Stimulated activated naive CD4-positive, alpha-beta T cell treated with Interleukin-2 at 50 U/mL for 16 hours (primary cell): ENCODE data around the gene PLEKHA7.
"Not testable (repeated sequence)": the region's sequence is repeated elsewhere in the genome, so short reads cannot be mapped to it uniquely, and the experiment has no call there.

Source experiments
- DNase-seq: peaks from one replicate; lab custom pipeline; 2025; lab: John Stamatoyannopoulos, UW

Gene PLEKHA7, protein sequence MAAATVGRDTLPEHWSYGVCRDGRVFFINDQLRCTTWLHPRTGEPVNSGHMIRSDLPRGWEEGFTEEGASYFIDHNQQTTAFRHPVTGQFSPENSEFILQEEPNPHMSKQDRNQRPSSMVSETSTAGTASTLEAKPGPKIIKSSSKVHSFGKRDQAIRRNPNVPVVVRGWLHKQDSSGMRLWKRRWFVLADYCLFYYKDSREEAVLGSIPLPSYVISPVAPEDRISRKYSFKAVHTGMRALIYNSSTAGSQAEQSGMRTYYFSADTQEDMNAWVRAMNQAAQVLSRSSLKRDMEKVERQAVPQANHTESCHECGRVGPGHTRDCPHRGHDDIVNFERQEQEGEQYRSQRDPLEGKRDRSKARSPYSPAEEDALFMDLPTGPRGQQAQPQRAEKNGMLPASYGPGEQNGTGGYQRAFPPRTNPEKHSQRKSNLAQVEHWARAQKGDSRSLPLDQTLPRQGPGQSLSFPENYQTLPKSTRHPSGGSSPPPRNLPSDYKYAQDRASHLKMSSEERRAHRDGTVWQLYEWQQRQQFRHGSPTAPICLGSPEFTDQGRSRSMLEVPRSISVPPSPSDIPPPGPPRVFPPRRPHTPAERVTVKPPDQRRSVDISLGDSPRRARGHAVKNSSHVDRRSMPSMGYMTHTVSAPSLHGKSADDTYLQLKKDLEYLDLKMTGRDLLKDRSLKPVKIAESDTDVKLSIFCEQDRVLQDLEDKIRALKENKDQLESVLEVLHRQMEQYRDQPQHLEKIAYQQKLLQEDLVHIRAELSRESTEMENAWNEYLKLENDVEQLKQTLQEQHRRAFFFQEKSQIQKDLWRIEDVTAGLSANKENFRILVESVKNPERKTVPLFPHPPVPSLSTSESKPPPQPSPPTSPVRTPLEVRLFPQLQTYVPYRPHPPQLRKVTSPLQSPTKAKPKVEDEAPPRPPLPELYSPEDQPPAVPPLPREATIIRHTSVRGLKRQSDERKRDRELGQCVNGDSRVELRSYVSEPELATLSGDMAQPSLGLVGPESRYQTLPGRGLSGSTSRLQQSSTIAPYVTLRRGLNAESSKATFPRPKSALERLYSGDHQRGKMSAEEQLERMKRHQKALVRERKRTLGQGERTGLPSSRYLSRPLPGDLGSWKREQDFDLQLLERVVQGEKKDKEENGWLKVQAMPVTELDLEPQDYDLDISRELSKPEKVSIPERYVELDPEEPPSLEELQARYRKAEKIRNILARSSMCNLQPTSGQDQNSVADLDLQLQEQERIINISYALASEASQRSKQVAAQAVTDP

DNA sequence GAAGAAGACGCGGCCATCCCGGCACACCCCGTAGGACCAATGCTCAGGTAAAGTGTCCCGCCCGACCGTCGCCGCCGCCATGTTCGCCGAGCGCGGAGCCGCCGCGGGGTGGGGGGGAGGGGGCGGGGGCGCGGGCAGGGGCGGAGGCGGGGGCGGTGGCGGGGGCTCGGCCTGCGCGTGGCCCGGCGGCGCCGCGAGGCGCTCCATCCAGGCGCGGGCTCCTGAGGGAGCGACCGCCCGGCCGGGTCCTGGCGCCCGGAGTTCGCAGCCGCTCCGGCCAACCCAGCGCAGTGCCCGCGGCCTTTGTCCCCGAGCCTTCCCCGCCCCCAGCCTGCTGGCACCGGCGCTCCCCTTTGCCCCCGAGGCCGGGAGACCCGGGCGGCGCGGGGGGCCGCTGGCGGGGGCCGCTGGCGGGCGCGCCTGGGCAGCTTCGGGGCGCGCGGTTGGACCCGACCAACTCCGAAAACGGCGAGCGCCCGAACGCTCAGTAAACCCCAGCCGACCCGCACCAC, at the start of gene PLEKHA7:
PLEKHA7 (minus strand) TSS at position 94 of the 512 bp plus-strand sequence; CDS start at position 81, 13 bp downstream.
- peak; percentile 12 for DNase-seq

DNA sequence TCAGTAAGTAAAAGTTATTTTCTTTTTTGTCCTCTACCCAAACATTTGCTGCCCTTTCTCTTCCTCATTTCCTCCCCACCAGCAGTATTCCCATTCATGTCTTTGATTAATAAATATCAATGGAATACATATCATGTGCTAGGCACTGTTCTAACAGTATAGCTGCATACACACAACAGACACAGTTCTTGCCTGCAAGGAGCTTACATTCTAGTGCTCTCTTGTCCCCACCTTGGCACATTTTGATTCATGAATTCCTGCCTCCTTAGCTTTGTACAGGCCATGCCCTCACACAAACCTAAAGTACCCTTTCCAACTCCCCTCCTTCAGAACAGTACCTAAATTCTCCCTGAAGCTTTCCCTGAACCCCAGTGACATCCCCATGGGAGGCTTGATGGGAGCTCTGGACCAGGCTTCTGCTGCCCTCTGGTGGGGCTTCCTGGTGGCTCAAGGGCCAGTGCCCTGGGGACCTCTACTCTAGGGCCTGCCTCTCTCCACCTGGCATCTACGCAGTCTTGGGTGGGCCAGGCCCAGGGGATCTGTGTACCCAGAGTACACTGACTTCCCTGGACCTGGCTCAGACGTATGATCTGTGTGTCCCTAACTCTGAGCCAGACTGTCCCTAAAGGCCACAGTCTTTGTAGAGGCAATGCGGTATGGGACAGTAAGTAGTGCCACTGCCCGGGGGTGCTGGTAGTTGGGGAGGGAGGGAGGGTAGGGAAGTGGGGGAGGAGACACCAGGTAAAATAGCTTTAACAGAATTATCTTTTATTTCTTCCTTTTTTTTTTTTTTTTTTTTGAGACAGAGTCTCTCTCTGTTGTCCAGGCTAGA, 49.2 kb upstream of the PLEKHA7 start:
- peak; percentile 36 for DNase-seq

DNA sequence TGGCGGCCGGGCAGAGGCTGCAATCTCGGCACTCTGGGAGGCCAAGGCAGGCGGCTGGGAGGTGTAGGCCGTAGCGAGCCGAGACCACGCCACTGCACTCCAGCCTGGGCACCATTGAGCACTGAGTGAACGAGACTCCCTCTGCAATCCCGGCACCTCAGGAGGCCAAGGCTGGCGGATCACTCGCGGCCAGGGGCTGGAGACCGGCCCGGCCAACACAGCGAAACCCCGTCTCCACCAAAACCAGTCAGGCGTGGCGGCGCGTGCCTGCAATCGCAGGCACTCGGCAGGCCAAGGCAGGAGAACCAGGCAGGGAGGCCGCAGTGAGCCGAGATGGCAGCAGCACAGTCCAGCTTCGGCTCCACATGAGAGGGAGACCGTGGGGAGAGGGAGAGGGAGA, 36.9 kb upstream of the PLEKHA7 start:
- not testable (repeated sequence) for DNase-seq

DNA sequence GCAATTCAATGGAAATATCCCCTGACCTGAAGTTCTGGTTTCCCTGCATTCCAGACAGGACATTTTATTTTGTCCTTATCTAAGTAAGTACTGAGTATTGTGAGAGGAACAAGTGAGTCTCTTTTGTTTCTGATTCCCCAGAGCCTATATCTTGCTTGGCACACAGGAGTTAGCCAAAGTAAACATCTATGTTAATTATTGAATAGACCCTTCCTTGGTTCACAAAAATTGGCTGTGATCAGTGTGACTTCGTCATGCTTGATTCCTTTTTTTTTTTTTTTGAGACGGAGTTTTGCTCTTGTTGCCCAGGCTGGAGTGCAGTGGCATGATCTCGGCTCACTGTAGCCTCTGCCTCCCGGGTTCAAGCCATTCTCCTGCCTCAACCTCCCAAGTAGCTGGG, 34.3 kb upstream of the PLEKHA7 start:
- DNase-seq, result not testable (repeated sequence)

DNA sequence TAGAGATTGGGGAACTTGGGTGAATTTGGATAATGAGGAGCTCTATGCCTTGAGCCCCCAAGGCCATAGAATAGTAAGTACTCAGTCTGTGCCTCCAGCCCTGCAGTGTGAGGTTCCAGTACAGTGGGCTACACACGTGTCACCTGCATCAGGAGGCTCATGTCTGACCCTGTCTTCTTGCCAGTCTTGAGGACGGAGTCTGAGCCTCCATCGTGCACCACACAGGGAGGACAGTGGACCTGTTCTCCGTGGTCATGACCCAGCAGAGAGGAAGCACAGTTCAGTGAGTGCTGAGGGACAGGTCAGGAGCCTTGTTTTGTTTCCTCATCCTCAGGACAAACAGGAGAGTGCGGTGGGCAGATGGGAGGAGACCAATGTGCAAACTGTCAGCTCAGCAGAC, 32.5 kb upstream of the PLEKHA7 start:
- DNase-seq, result no peak

DNA sequence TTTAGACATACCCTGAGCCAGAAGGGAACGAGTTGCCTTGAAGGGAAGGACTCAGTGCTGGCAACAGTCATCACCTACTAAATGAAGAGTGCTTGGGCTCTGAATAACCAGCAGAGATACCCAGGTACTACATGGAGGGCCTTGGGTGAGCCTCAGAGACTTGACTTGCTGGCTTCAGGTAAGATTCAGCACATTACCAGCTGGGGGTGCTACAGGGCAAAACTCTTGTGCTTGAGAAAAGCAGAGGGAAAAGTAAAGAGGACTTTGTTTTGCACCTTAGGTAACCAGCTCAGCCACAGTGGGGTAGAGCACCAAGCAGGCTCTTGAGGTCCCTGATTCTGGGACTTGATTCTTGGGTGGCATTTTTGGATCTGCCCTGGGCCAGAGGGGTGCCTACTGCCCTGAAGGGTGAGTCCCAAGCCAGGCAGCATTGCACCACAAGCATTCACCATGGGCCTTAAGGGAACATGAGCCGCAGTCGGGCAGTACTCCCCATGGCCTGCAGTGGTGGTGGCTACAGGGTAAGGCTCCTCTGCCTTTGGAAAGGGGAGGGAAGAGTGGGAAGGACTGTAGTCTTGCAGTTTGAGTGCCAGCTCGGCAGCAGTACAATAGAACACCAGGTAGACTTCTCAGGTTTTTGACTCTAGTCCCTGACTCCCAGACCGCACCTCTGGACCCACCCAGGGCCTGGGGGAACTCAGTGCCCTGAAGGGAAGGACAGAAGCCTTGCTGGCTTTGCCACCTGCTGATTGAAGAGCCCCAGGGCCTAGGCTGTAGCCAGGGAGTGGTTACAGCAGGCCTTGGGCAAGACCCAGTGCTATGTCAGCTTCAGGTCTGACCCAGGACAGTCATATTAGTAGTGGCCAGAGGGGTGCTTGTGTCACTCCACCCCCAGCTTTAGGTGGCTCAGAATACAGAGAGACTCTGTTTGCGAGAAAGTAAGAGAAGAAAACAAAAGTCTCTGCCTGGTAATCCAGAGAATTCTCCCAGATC, 22.7 kb upstream of the PLEKHA7 start:
- DNase-seq, result no peak

DNA sequence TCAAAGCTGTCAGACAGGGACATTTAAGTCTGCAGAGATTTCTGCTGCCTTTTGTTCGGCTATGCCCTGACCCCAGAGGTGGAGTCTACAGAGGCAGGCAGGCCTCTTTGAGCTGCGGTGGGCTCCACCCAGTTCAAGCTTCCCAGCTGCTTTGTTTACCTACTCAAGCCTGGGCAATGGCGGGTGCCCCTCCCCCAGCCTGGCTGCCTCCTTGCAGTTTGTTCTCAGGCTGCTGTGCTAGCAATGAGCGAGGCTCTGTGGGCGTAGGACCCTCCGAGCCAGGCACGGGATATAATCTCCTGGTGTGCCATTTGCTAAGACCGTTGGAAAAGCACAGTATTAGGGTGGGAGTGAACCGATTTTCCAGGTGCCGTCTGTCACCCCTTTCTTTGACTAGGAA, 19.8 kb upstream of the PLEKHA7 start:
- not testable (repeated sequence) for DNase-seq

DNA sequence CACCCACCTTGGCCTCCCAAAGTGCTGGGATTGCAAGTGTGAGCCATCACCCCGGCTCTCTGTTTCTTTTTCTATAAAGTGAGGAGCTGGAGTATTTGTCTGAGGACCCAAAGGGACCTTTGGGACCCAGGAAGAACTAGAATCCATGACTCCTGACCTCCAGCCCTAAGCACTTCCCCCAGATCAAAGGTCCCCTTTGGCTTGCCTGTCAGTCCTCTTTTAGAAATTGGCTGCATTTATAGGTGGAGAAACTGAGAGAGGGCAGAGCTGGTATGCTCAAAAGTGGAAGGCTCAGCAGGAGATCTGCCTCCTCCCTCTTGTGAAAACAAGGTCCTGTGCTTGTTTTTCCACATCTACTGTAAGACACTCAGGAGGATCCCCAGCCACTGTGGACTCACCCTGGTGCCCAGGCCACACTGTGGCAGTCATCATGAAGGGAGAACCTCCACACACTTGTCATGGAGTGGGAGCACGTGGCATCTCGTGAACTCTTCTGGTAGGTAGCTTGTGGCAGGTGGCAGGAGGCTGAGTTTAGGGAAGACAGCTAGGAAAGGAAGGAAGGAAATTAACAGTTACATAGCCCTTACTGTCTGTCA, 12.4 kb upstream of the PLEKHA7 start:
- no peak for DNase-seq

DNA sequence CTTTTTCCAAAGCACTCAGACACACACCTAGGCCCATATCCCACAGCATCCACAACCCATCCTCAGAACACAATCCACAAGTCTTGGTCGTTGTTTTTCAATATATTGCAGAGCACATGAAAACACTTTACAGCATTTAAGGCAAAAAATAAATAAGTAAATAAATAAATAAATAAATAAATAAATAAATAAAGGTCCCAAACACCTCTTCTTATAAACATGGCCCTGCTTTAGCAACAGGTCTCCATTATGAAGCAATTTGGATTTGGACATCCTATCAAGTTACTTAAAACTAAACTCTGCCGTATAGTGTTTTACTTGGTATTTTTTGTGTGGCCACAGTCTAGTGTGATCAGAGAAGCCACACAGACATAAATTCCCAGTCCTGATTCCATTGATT, 10.7 kb upstream of the PLEKHA7 start:
- DNase-seq, result no peak

DNA sequence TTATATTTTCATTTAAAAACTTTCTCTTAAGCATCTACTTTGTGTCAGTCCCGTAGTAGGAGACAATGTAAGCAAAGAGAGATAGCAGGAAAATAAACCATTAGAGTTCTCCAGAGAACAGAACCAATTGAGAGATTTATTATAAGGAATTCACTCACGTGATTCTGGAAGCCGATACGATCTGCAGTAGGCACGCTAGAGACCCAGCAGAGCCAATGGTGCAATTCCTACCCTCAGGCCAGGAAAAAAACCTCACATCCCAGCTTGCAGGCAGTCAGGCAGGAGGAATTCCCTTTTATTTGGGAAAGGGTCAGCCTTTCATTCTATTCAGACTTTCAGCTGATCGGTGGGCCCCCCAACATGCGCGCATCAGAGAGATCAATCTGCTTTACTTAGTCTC, 7.3 kb upstream of the PLEKHA7 start:
- DNase-seq, result no peak

DNA sequence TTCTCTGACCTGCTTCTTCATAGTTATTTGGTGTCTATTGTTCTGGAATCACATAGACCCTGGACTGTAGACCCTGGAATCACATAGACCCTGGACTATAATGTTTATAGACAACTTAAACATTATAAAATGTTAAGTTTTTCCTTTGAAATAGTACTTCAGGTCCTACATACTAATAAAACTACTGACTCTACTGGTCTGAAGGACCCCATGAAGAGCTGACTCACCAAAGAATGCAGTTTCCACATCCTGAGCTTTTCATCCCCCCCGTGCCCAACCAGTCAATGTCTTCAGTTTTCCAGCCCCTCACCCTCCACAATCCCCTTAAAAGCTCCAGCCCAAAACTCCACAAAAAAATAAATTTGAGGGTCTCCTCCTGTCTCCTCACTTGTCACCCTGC, 6.6 kb upstream of the PLEKHA7 start:
- no peak for DNase-seq

DNA sequence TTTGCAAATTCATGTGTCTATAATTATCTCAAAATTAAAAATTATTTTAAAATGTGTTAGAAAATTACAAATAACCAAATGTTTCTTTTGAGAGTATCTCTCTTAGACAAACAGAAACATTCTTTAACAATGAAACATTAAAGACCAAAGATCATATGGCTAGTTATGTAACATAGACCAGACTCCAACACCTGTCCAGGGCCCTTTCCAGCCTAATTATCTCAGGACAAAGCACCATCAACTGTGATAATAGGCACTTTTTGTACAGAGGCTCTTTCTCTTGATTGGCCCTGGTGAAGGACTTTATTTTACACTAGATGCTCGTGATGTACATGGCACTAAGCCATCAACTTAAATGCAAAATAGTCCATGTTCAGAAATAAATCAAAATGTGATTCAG, 5.0 kb upstream of the PLEKHA7 start:
- DNase-seq, result no peak

DNA sequence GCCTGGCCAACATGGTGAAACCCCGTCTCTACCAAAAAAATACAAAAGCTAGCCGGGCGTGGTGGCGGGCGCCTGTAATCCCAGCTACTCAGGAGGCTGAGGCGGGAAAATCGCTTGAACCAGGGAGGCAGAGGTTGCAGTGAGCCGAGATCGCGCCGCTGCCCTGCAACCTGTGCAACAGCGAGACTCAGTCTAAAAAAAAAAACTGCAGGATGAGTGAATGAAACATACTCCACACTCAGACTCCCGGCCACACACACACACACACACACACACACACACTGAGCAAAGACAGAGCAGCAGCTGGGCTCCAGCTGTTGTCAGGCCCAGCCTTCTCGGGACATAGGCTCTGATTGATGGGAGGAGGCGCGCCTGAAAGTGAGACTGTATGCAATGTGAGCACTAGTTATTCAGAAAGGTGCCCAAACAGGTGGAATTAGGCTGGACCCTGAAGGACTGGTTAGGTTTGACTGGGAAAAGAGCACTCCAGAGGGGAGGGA, 1.5 kb upstream of the PLEKHA7 start:
- no peak for DNase-seq

DNA sequence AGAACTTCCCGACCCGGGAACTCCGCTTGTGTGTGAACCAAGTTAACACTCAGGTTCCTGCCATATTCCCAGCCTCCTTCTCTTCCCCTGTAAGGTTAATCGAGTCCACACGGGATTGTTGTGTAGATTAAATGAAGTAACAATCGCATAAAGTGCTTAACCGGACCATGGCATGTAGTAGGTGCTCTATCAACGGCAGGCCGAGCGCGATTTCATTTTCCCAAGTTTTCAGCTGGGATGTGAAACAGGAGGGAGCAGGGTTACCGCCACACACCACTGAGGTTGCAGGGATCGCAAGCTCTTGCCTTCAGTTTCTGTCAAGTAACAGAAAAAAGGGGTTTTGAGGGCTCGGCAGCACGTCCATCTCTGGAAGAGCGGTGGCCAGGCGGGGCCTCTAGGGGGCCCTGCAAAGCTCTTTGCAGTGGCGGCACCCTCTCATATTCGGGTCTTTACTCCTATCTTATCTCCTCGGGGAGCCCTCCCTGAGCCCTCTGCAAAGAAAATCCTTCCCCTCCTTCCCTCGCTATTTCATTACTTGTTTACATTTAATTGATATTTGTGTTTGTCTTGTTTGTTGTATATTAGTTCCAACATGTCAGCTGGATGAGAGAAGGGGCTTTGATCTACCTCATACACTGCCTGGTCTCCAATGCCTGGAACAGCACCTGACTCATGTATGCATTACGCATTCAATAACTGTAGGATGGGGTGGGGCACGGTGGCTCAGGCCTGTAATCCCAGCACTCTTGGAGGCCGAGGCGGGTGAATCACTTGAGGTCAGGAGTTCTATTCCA, 816 bp upstream of the PLEKHA7 start:
- DNase-seq, result peak; percentile 15

DNA sequence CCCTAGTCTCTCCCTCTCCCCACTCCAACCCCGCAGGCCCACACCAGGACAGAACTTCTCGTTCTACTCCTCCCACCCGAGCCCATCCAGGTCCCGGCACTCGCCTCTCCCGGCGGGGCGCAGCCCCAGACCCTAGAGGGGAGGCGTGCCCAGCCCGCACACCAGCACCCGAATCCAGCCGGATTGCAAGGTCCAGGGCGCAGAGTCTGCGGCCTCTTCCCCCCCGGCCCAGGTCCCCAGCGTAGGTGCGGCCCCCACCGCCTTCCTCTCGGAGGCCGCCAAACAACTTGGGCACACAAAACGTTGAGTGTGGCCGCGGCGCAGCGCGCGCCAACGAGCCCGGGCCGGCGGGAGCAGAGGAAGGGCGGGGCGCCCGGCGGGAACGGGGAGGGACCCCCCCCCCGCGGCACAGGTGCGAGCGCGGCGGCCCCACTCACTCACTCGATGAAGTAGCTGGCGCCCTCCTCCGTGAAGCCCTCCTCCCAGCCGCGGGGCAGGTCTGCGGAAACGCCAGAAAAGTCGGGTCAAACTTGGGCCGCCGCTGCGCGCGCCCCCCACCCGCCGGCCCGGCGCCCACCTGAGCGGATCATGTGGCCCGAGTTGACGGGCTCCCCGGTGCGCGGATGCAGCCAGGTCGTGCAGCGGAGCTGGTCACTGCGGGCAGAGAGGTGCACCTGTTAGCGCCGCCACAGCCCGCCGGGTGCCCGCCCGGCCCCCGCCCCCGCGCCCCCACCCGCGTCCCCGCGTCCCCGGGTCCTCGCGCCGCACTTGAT, 480 bp downstream of the PLEKHA7 start:
- DNase-seq, result peak; percentile 14

DNA sequence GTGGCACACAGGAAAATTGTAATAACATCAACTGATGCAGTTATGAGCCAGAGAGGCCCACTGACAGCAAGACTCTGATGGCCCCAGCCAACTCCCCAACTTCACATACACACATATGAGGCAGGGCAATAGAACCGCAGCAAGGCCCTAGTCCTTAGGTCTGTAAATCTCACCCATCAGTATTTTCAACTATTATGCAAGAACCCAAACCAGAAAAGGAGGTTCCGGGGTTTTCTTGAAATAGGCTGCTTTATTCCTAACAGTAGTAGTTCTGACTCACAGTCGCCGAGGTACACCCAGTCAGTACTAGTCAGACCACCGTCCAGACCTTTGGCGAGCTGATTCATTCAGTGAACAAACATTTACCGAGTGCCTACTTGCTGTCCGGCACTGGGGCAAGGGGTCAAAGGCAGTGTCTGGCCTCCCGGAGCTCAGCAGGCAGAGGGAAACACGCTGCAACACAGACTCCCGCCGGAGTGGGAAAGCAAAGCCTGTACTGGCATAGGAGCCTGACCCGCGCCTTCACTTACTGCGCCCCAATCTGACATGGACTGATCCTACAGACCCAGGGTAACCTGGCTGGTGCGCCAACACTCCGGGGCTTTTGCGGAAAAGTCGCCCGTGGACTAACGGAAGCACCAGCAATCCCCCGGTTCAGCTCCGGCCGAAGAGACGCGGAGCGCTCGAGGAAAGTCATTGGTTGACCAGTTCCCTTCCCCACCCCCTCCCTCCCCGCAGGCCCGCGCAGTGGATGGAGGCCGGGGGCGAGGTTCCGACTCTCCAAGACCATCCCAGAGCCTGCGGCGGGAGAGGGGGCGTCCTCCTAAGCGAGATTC, 1.3 kb downstream of the PLEKHA7 start:
- no peak for DNase-seq

DNA sequence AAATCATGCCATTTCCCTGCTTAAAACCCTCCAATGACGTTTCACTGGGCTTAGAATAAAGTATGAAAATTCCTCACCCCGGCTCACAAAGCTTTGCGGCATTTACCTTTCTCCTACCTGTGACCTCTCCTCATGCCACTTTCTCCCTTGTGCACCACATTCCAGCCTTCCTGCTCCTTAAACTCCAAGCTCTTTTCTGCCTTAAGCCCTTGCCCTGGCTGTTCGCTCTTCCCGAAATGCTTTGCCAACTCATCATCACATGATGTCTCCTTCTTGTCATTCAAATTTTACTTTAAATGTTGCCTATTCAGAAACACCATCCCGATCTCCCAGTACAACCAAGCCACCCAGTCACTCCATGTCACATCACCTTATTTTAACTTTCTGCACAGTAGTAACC, 2.0 kb downstream of the PLEKHA7 start:
- DNase-seq, result no peak
